AML-193 (cell line): ENCODE measurements around the gene C14orf180.

Source experiments
- DNase-seq, 2 experiments: peaks; one replicate each; lab custom pipeline; 2025; lab: John Stamatoyannopoulos, UW

The C14orf180 gene

DNA sequence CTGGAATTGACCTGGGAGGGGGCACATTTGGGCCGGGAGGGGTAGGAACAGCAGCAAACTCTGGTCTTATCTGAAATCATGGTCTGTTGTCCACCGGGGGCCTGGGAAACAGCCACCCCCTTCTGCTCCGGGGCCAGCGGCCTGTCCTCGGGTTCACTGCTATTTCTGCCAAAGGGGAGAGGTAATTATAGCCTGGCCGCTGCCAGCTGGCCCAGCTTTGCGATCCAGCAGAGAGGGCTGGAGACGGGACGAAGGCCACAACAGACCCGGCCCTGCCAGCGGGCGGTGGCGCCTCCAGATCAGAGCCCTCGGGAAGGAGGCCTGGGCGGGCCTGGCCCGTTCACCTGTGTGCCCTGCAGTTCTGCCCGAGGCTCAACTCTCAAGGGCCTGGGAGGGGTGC lies at the start of gene C14orf180:
C14orf180 (plus strand) TSS at position 258 of the 400 bp plus-strand sequence. CDS start 6,667 bp downstream, outside the sequence.
- no peak for DNase-seq

DNA sequence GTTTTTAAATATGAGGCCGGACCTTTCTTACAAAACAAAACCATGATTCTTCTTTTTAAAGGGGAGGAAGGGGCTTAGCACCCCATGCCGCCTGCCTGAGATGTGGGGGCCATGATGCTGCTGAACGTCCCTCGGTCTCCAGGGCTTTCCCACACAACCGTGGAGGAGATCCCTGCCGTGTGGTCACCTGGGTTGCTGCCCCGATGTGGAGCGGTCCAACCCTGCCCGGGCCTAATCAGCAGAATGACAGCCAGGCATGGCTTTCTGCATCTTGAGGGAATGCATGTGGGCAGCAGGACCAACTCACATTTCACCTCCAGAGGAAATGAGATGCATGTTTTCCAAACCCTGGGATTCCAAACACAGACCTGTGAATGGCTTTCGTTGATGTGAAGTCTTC lies 48.9 kb upstream of the C14orf180 start:
- no peak for DNase-seq

DNA sequence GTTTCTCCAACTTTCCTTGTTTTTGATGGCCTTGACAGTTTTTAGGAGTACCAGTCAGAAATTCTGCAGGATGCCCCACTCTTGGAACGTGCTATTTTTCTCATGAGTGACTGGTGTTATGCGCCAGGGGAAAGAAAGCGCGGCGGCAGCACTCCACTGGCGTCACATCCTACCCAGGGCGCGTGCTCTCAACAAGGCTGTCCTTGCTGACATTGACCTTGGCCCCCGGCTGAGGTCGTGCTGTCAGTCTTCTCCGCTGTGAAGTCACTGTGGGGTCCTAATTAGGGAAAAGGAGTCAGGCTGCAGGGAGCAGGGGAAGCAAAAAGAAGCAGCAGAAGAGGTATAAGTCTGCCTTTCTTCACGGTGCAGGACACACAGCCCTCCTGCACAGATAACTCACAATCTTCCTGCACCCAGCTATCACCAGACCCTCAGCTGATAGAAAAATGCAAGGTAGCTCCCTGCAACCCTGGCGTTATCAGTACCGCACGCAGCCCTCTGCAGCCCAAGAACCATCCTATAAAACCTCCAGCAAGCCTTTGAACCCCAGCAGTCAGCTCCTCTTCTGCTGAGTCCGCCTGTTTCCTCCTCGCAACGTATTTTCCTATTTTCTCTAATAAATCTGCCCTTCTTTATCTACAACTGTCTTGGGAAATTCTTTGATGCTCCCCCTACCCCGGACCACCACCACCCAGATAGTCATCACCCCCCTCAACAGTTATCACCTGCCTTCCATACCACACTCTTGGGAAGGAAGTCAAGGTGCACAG lies 48.0 kb upstream of the C14orf180 start:
- no peak for DNase-seq

DNA sequence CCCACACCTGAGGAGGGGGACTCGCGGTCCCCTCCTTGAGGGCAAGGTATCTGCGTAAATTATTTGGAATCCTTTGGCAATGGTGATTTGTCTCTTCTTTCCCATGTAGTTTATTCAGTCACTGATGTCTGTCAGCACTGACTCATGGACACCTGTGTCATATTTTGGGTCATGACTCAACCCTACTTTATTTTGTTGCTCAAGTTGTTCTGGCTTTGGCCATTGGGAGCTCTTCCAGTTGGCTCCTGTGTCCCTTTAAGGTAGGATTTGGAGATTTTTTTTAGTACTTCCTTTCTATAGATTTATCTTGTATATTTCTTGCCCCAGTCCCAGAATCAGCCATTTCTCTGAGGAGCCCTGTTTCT lies 47.4 kb upstream of the C14orf180 start:
- no peak for DNase-seq

DNA sequence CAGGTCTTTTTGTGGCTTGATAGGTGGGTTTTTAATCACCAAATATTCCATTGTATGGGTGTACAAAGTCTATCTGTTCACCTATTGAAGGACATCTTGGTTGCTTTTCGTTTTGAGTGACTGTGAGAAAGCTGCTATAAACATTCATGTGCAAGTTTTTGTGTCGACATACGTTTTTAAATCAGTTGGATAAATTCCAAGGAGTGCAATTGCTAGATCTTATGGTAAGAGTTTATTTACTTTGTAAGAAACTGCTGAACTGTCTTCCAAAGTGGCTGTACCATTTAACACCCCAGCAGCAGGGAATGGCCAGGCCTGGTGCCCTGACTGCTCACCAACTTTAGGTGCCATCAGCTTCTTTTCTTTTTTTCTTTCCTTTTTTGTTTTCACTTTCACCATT lies 45.5 kb upstream of the C14orf180 start:
- no peak for DNase-seq

DNA sequence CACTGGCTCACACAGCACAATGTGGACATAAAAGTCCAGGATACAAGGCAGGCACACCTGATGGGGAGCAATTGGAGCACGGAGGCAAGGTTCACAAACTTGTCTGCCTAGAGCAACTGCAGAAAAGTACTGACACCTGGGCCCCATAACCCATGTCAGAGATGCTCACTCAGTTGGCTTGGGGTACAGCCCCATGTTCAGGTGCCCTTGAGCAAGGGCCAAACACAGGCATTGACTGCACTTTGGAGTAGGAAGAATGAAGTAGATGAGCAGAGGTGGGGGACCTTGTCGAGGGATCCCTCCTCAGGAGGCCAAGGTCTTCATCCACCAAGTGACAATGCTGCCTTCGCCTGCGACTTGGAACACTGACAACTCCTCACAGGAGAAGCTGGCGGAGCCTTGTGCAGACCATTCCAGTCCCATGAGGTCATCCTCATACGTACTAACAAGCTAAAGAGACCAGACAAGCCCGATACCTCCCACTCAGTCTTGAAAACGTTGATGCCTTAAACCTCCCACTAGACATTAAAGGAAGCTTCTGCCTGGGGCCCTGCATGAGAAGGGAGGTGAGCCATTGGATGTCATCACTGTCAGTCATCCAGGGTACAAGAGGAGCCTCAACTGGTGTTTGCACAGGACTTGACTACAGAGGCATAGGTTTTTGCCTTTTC lies 42.5 kb upstream of the C14orf180 start:
- no peak for DNase-seq

DNA sequence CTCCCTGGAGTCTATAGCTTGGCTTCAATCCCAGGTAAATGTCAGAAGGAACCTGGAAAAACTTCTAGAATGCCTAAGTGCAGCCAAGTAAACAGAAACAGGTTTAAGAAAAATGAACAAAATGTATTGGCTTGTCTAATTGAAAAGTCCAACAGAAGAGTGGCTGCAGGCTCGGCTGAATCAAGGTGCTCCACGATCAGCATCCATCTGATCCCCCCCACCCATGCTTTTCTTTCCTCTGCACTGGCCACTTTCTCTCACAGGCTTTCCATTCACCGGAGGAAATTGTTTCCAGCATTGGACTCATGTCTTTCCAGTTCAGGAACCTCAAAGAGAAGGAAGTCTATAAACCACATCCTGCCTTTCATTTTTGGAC lies 42.0 kb upstream of the C14orf180 start:
- DNase-seq, result no peak

DNA sequence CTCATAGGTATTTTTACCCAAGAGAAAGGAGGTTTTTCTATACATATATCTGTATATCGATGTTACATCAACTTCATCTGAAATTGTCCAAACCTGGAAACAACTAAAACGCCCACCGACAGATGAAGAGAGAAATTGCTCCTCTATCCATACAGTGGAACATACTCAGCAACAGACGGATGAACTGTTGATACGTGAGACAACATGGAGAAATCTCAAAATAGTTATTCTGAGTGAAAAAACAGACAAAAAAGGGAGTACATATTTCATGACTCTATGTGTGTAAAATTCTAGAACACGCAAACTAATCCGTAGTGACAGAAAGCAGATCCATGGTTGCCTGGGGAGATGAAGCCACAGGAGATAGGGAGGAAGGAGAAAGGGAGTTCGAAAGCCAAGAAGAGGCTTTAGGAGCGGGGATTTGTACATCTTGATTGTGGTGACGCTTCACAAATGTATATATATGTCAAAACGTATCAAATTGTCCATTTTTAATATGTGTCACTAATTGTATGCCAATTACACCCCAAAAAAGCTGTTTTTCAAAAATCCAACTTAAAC lies 37.6 kb upstream of the C14orf180 start:
- no peak for DNase-seq

DNA sequence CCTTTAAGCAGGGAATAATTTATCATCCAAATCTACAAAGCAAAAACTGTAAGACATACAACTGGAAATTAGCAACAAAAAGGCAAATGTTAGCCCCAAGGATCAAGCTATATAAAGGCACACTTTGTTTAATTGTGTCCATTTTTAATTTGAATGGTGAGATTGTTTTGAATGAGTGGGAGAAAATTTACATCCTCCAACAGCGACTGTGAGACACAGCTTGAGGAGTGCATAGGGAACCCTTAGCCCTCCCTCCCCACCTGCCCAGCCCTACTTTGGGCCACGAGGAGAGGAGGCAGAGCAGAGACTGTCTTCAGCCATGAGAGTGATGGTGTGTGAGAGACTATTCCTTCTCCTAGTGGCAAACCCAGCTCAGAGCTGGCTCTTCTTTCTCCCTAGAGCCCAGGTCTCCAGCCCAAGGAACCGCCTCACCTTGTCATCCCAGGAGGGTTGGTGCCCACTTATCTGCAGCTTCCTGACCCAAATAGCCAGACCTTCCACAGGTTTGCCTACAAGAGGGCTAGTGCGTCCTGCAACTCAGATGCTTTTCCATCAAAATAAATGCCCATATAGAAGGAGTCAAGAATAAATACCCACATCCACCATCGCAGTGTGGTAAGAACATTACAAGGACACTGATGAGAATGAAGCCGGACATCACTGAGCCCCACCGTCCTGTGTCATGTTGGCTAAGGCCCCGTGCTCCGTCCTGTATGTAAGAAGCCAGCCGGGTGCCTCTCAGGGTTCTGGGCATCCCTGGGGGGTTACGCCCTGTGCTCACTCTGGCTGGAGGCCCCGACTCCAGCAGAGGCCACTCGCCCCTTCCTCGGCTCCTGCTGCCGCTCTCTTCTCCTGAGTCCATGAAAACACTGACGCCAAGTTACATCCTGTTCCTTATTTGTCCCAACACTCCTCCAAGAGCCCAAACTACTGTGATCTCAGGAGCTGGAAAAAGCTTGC lies 36.4 kb upstream of the C14orf180 start:
- no peak for DNase-seq

DNA sequence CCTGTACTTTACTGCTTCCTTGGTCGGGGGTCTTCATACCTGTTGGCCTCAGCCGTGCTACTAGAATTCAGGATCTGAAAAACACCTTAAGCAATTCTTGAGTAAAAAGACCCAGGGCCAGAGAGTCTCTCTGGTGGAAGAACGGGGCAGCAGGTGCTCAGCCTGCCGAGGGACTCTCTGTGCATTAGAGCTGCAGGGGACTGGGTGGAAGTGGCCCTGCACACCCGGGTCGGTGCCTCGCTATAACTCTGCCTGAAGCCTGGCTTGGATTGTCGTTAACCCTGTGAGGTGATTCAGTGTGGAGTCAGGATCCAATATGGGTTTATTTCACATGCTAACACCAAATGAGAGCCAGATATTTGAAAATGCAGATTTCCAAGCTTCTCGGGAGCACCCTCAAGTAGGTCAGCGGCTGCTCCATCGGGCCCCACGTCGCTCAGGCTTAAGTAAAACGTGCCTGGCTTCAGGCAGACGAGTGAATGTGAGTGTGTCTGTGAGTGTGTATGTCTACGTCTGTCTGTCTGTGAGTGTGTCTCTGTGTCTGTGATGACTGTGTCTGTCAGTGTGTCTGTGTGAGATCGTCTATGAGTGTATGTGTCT lies 35.1 kb upstream of the C14orf180 start:
- DNase-seq, result no peak

DNA sequence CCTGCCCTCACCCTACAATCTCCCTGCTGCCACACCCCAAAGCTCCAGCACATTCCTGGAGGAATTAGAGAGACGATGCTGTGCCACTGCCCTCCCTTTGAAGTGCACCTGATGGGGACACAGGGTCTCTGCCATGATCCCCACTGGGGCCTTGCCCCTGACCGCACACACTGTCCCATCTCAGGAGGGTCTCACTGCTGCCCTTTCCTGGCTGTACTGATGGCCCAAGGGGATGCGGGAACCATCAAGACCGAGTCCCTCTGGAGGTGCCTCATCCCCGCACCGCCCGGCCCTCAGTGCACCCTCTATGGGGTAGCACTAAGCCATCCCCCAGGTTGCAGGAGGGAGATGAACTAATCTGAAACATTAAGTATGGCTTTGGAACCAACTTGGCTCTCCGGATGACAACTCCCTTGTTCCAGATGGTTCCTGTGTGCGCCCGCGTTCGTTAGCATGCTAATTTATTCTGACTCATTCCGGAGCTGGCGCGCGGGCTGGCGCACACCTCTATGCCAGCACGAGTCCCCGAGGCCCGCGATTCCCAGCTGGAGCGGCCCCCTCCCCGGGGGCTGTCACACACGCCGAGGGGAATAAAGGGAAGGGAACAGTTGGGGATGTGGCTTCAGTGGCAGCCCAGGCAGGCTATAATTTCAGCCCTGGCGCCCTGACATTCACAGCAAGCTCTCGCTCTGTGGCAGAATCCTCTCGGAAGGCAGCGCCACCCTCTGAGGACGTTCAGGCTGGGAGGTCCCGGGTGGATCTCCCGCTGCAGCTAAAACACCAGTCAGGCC lies 34.2 kb upstream of the C14orf180 start:
- no peak for DNase-seq

DNA sequence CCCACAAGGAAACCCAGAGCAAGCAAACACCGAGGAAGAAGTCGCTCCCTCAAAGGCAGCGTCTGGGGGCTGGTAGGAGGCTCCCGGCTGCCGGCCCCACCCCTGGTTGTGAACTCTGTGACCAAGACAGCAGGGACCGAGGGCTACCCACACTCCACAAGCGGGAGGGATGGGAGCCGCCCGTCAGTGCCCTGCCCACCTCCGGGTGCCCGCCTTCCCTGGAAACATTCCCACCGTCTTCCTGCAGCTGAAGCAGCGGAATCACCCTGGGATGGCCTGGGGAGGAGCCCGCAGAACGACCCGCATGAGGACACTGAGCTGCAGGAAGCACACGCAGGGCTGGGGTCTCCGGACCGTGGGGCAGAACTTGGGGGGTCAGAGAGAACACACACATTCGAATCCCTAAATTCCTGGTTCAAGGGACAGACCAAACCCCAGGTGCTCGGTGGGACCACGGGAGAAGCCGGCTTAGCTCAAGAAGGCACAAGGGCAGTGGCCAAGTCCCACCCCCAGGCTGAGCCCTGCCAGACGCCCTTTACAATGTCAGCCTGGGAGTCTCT lies 33.5 kb upstream of the C14orf180 start:
- no peak for DNase-seq

DNA sequence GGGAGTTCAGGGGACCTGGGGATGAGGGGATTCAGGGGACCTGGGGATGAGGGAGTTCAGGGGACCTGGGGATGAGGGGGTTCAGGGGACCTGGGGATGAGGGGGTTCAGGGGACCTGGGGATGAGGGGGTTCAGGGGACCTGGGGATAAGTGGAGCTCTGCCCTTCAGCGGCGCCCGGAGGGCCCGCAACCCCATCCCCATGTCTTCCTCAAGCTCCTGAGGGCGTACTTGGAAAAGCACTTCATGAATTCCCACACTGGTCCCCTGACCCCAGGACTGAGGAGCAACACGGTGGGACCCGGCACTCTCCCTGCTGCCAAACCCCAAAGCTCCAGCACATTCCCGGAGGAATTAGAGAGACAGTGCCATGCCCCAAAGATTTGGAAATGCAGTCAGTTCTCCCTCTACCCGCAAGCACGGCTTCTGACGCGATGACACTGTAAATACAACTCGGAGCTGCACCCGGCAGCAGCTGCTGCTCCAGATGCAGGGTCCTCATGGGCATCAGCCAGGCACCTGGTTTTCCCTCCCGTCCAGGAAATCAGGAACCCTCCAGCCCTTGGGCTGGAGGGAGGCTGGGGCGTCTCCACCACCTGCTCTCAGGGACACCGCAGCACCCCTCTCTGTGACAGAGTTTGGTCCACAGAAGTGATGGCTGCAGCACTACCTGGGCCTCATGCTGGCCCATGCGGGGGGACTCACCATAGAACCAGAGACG lies 32.8 kb upstream of the C14orf180 start:
- no peak for DNase-seq

DNA sequence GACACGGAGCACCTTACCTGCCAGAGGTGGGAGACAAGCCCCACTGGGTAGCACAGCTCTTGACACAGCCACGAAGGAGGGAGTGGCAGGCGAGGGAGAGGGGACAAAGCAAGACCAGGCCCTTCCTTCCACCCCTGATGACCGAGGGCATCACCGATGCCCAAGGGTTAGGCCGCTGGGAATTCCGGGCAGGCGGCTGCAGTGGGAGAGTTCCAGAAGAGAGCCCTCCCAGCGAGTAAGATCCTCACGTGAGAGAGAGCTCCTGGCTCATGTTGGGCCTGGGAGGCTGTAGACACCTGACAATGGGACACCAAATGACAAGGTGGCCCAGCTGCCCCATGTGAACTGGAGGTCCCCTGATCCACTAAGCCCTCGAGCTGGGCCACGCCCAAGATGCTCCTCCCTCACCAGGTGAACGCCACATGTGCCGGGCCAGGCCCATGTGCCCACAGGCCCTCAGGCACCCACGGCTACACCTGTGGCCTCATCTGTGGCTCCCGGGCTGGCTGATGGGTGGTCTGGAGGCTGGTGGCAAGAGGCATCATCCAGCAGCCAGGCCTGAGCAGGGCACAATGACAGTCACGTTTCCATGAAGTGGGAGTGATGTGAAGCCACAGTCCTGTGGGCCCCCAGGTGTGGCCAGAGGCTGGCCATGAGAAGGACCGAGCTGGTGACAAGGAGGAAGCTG lies 32.1 kb upstream of the C14orf180 start:
- DNase-seq, result no peak

DNA sequence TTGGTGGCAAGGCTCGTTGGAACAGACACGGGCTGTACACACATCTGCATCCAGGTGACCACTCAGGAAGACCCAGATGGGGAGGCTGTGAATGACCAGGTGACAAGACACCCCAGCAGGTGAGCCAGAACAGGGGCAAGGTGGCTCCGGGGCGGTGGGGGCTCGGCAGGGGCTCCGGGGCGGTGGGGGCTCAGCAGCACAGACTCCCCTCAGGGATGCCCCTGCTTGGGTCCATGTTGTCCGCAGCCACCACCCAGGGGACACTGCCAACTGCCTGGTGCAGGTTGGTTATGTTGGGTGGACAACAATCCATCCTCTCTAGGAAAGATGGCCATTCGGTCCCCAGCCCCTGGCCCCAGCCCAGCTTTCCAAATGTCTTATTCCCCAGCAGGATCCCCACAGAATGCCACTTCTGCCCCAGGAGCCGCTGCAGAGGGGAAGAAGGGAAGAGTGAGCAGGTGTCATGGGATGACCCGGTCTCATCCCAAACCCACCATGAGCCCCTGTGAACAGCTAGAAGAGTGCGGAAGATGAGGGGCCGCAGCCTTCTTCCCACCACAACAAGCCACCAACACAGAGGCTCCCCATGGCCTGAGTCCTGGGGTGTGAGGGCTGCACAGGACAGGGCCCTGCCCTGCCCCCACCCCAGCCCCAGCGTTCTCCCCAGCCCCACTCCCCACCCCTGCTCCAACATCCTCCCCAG lies 31.4 kb upstream of the C14orf180 start:
- DNase-seq, result no peak

DNA sequence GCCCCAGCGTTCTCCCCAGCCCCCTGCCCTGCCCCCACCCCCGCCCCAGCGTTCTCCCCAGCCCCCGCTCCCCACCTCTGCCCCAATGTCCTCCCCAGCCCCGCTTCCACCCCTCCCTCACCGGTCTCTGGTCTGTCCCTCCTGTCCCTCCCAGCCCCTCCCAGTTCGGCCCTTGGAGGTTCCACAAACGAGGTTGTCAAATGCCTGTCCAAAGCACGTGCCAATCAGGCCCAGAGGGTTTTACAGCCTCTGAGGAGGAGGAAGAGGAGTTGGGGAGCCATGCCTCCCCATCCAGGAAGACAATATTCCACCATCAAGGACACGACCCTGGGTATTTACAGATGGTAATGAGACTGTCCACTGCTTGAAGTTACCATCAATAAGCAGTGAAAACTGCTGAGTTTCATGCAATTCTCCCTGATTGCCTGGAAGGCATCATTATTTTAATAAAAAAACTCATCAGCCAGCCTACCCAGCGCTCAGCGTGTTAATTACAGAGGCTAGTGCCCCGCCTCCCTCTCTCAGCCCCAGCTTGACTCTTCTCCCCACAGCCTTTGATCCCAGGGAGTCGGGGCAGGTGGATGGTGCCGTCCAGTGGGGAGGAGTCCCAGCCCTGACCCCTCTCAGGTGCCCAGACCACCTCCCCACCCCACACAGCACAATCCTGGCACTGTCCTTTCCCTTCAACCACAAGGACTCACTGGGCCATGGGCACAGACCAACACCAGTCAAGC lies 30.6 kb upstream of the C14orf180 start:
- no peak for DNase-seq

DNA sequence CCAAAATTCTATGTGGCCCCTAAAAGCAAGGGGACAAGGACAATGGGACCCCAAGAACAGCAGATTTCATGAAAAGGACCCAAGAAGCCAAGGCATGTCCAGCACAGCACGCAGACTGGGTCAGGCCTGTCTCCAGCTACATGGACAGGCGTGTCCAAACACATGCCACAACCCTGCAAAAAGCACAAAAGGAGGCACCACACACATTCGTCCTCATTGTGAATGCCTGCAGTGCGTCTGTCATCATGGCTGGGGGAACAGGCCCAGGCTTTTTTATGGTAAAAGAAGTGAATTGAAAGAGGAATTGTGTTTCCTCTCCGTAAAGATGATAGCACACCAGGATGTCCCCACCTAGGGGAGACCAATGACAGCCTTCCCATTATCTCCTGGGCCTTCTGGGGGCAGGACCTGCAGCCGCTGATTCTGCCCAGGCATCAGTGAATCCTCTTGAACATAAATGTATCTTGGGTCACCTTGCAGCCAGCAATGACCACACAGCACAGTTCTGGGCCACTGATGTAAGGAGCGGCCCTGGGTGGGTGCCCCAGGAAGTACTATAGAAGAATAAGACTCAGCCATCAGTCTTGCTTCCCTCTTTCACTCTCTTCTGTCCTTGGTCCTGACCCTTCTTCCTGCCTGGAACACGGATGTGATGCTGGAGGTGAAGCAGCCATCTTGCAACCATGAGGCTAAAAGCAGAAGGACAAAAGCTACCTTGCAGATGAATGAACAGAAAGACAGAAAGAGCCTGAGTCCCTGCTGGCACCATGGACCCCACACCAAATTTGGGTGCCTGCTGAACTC lies 29.8 kb upstream of the C14orf180 start:
- no peak for DNase-seq
